Putamen (tissue), 1 donor: ENCODE data around the gene POLG2.
"Not testable (repeated sequence)": the region's sequence is repeated elsewhere in the genome, so short reads cannot be mapped to it uniquely, and the experiment has no call there.

ENCODE experiments used
- DNase-seq: peaks from one replicate; pipeline ENCODE4 v3.0.0-alpha.2; 2016; ENCODE audit warnings: low spot score

POLG2 gene

DNA sequence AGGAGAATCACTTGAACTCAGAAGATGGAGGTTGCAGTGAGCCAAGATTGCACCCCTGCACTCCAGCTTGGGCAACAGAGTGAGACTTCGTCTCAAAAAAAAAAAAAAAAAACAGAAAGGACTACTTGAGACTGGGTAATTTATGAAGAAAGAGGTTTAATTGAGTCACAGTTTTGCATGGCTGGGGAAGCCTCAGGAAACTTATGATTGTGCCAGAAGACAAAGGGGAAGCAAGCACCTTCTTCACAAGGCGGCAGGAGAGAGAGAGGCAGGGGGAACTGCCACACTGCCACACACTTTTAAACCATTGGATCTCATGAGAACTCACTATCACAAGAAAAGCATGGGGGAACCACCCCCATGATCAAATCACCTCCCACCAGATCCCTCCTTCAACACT lies 56.9 kb downstream of the POLG2 start:
- DNase-seq: no peak

DNA sequence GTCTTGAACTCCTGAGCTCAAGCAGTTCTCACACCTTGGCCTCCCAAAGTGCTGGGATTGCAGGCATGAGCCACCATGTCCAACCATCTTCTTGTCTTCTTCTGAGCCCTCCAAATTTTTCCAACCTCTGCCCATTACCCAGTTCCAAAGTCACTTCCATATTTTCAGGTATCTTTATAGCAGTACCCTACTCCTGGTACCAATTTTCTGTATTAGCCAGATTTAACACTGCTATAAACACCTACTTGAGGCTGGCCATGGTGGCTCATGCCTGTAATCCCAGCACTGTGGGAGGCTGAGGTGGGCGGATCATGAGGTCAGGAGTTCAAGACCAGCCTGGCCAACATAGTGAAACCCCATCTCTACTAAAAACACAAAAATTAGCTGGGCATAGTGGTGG lies 57.3 kb downstream of the POLG2 start:
- DNase-seq: not testable (repeated sequence)

GRCh38 chr17:64437944-64438525 lies 58.8 kb downstream of the POLG2 start:
- DNase-seq: no peak

DNA sequence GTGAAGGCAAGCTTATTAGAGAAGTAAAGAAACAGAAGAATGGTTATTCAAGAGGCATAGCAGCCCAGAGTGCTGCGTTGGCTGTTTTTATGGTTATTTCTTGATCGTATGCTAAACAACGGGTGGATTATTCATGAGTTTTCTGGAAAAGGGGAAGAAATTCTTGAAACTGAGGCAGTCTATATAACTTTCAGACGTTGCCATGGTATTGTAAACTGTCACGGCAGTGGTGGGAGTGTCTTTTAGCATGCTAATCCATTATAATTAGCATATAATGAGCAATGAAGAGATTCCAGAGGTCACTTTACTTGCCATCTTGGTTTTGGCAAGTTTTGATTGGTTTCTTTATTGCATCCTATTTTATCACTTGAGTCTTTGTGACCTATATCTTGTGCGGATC lies 65.3 kb downstream of the POLG2 start:
- DNase-seq: no peak

DNA sequence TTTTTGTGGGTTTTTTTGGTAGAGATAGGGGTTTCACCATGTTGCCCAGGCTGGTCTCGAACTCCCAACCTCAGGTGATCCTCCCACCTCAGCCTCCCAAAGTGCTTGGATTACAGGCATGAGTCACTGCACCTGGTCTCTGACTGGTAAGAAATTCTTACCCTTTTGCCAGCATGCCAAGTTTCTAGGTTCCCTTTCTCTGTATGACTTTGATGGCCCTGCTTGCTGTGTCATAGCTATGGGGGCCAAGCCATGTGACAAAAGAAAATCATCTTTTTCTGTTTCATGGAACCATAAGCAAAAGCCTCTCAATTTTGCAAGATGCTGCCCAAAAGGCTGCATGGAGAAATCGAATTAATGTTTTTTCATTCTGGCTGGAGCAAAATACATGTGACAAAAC lies 66.8 kb downstream of the POLG2 start:
- DNase-seq: not testable (repeated sequence)

DNA sequence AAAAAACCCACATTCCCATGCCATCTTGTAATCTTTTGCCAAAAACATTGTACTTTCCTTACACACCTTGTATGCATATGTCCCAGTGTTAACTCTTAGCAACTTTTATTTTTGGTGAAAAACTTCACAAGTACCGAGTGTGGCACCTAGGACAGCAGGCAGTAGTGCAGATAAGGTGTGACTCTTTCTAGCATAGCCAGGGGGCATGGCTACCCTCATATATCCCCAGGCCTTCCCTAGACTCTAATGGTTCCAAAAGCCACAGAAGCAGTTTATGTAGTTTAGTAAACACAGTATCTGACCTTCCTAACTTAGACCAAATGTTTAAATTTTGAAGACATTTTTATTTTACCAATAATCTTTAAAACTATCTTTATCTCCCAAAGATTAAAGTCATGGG lies 68.4 kb downstream of the POLG2 start:
- DNase-seq: no peak
